B cell (primary cell): ENCODE results near the gene CLDN20. TPM values are rescaled to one million over a fixed set of nuclear protein-coding genes. Genes with fewer than 3 reads are reported as not detected.

Source experiments
- ATAC-seq: fragments of 200-7000 bp; cut with Tn5 transposase; one replicate; pipeline ENCODE4 v1.10.0; 2021; ENCODE audit warnings: low read depth, mild to moderate bottlenecking, moderate number of reproducible peaks, moderate library complexity
- CTCF ChIA-PET: fragments of 350-600 bp; sonication (Branson Sonifier 250); formaldehyde crosslinking; loops from one replicate; lab custom pipeline; 2021; ENCODE audit warnings: antibody characterized with exemption, inconsistent platforms; lab: Charles Lee
- POLR2A ChIA-PET: fragments of 350-600 bp; sonication (Branson Sonifier 250); formaldehyde crosslinking; loops from one replicate; lab custom pipeline; 2021; ENCODE audit warnings: antibody characterized with exemption; lab: Charles Lee
- DNase-seq: peaks from one replicate; pipeline ENCODE4 v3.0.0; 2013
- H2AFZ ChIP-seq: 2 replicates; pipeline ENCODE4 v1.6.1; 2012; ENCODE audit warnings: mild to moderate bottlenecking, low read depth, low read length; ENCODE audit not compliant: insufficient read depth, poor library complexity, severe bottlenecking
- H3K27ac ChIP-seq, 2 donors: 1 replicate in 1 of 2; 2 replicates in 1 of 2; pipeline ENCODE4 v1.5.1; 2012 to 2013; ENCODE audit warnings: low read length in 2 of 2, mild to moderate bottlenecking in 2 of 2, moderate library complexity in 1 of 2
- H3K27me3 ChIP-seq, 4 experiments: fragments of 200-600 bp in 1 of 4; sonication (generic) in 1 of 4; replicated peaks in 1 of 4; 1 replicate in 2 of 4; 2 replicates in 2 of 4; pipeline versions ENCODE4 v1.6.1 to v1.7.0; 2013 to 2016; ENCODE audit warnings: low read length in 3 of 4, mild to moderate bottlenecking in 2 of 4, mixed read lengths in 1 of 4, moderate library complexity in 1 of 4; ENCODE audit not compliant: insufficient read depth in 4 of 4, control insufficient read depth in 3 of 4; ENCODE audit errors: control extremely low read depth in 1 of 4
- H3K36me3 ChIP-seq, 2 experiments: replicated peaks in 1 of 2; 1 replicate in 1 of 2; 2 replicates in 1 of 2; pipeline versions ENCODE4 v1.6.1 to v1.7.1; 2013; ENCODE audit warnings: low read length in 1 of 2; ENCODE audit not compliant: insufficient read depth in 2 of 2, control insufficient read depth in 1 of 2; ENCODE audit errors: control extremely low read depth in 1 of 2, extremely low read depth in 1 of 2
- H3K4me1 ChIP-seq, 2 donors: fragments of 200-600 bp in 1 of 2; sonication (generic) in 1 of 2; 1 replicate in 1 of 2; 2 replicates in 1 of 2; pipeline versions ENCODE4 v1.5.1 to v1.6.1; 2013 to 2017; ENCODE audit warnings: low read length in 2 of 2; ENCODE audit not compliant: control insufficient read depth in 2 of 2, insufficient read depth in 2 of 2
- H3K4me2 ChIP-seq: replicated peaks from 2 replicates; pipeline ENCODE3; 2012; ENCODE audit warnings: mild to moderate bottlenecking, low read depth, low read length; ENCODE audit not compliant: poor library complexity, severe bottlenecking
- H3K4me3 ChIP-seq, 5 experiments: fragments of 200-600 bp in 1 of 5; sonication (generic) in 1 of 5; 1 replicate in 3 of 5; 2 replicates in 2 of 5; pipeline versions ENCODE4 v1.5.1 to v1.7.0; 2011 to 2016; ENCODE audit warnings: low read length in 4 of 5, mild to moderate bottlenecking in 4 of 5, low read depth in 2 of 5, control low read depth in 1 of 5, moderate library complexity in 1 of 5; ENCODE audit not compliant: insufficient read depth in 1 of 5; ENCODE audit errors: control extremely low read depth in 1 of 5, extremely low read depth in 1 of 5
- H3K79me2 ChIP-seq: fragments of 200-600 bp; sonication (generic); one replicate; pipeline ENCODE4 v1.6.0; 2016; ENCODE audit warnings: low read length; ENCODE audit not compliant: control insufficient read depth, insufficient read depth
- H3K9ac ChIP-seq: fragments of 200-600 bp; sonication (generic); 2 replicates; pipeline ENCODE4 v1.6.1; 2017; ENCODE audit warnings: mild to moderate bottlenecking, low read length, moderate library complexity
- H3K9me3 ChIP-seq, 3 donors: one replicate each; pipeline versions ENCODE4 v1.6.1 to v1.7.1; 2013; ENCODE audit warnings: low read length in 2 of 3; ENCODE audit not compliant: control insufficient read depth in 2 of 3, insufficient read depth in 1 of 3; ENCODE audit errors: control extremely low read depth in 1 of 3
- H4K20me1 ChIP-seq: 2 replicates; pipeline ENCODE4 v1.6.0; 2012; ENCODE audit warnings: mild to moderate bottlenecking, low read length; ENCODE audit not compliant: insufficient read depth, control insufficient read depth, poor library complexity, severe bottlenecking
- H3K27ac Mint-ChIP-seq: one replicate; pipeline ENCODE4 v1.8.0; 2021; ENCODE audit warnings: mixed read lengths
- H3K27me3 Mint-ChIP-seq: one replicate; pipeline ENCODE4 v1.8.0; 2021; ENCODE audit warnings: mixed read lengths
- H3K4me1 Mint-ChIP-seq: one replicate; pipeline ENCODE4 v1.8.0; 2021; ENCODE audit warnings: mixed read lengths
- H3K4me3 Mint-ChIP-seq: one replicate; pipeline ENCODE4 v1.8.0; 2021; ENCODE audit warnings: mixed read lengths
- H3K9me3 Mint-ChIP-seq: one replicate; pipeline ENCODE4 v1.8.0; 2022; ENCODE audit warnings: mixed read lengths; ENCODE audit not compliant: insufficient read depth
- EZH2 ChIP-seq: IDR thresholded peaks from 2 replicates; pipeline ENCODE4 v1.6.1; 2012; ENCODE audit warnings: borderline replicate concordance, low read depth, mild to moderate bottlenecking, moderate library complexity, low read length; ENCODE audit not compliant: insufficient read depth, poor library complexity, severe bottlenecking
- WGBS: methylation state at CpG from one replicate; pipeline ENCODE4 v1.1.5; 2013; ENCODE audit warnings: missing lambda C conversion rate; ENCODE audit not compliant: insufficient coverage; 5-methylcytosine and 5-hydroxymethylcytosine counted together
- intact Hi-C: fragments of 100-400 bp; cut with micrococcal nuclease; formaldehyde crosslinking; loops from one replicate; pipeline ENCODE4 v1.10.0; 2022
- polyA plus RNA-seq: library from polyadenylated mRNA; depleted of rRNA; stranded (reverse); fragments of >200 nt; gene quantifications from 2 replicates; pipeline ENCODE4 v1.2.3, GENCODE V29; 2012
- total RNA-seq, 2 donors: library from RNA; stranded (reverse); fragments of 120-200 nt in 1 of 2; gene quantifications; 1 replicate in 1 of 2; 2 replicates in 1 of 2; pipeline versions ENCODE4 v1.2.3 to v1.2.4, GENCODE V29; 2013 to 2022
- TF ChIP-seq, protein P1 (sequence below): fragments of 200-600 bp; IDR thresholded peaks from one replicate; pipeline ENCODE4 v1.8.0; 2022; ENCODE audit warnings: antibody characterized with exemption, mild to moderate bottlenecking

The CLDN20 gene
- total and polyA plus RNA-seq, 2 donors (not counting 1 experiment from before 2014, with no cell fraction given): not detected

DNA sequence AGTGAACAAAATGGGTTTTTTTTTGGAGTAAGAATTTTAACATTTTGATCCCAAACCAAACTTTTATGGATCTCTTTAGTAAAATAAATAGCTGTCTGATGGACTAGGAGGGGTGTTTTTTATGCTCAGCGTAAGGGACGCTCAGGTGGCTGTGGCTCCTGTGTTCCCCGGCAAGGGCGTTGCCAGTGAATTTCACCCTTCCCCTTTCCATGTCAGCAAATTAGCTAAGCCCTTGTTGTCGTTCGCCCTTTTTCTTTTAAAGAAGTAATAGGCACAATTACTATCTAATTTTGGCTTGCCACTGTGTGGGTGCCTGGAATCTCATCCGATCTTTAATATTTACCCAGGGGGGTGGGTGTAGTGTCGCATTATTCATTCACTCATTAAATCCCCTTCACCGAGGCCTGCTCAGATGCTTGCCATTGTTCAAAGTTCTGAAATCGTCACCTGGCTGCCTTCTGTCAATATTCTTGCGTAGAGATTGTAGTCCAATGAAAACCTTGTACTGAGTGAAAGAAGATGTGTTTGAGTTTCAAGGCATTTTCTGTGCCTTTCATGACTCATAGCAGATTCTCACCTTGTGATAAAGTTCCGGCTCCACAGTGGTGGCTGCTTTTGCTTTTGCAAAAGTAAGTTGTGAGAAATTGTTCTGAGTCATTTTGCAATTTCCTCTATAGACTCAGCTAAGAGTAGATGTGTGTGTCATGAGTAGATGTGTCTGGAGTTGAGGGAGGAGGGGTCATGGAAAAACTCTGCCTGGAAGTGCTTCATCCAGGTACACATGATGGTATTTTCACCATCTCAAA lies 40.0 kb upstream of the CLDN20 start:
- H3K4me2 ChIP-seq: no peak overlapping the region
- 89% methylated on average over 6 of the region's 12 CpGs for WGBS
- Mint-ChIP-seq H3K4me1 (peaks cover 4% of the 10 kb centered on the region), H3K27ac (no peak overlapping the region), H3K4me3 (no peak overlapping the region), H3K27me3 (no peaks in the 10 kb centered on the region), H3K9me3 (no peaks in the 10 kb centered on the region)
- H4K20me1 ChIP-seq: no peaks in the 10 kb centered on the region
- no peaks in the 10 kb centered on the region for H3K27me3 ChIP-seq
- no peak overlapping the region for H3K9ac ChIP-seq
- ATAC-seq: peak; percentile 7
- no peaks in the 10 kb centered on the region for H3K4me1 ChIP-seq
- no peak overlapping the region for H3K27ac ChIP-seq
- H3K36me3 ChIP-seq: no peaks in the 10 kb centered on the region
- intact Hi-C loops: no loop called here
- H3K4me3 ChIP-seq: peak overlapping the region in 1 of 5 experiments; percentile 5
- ChIA-PET POLR2A (no interaction called here), CTCF (no interaction called here)
- no peak overlapping the region for H2AFZ ChIP-seq
- no peak for DNase-seq
- no peaks in the 10 kb centered on the region for H3K9me3 ChIP-seq
- no peaks in the 10 kb centered on the region for H3K79me2 ChIP-seq
- no peak for TF ChIP-seq EZH2
- TF ChIP-seq, protein P1, sequence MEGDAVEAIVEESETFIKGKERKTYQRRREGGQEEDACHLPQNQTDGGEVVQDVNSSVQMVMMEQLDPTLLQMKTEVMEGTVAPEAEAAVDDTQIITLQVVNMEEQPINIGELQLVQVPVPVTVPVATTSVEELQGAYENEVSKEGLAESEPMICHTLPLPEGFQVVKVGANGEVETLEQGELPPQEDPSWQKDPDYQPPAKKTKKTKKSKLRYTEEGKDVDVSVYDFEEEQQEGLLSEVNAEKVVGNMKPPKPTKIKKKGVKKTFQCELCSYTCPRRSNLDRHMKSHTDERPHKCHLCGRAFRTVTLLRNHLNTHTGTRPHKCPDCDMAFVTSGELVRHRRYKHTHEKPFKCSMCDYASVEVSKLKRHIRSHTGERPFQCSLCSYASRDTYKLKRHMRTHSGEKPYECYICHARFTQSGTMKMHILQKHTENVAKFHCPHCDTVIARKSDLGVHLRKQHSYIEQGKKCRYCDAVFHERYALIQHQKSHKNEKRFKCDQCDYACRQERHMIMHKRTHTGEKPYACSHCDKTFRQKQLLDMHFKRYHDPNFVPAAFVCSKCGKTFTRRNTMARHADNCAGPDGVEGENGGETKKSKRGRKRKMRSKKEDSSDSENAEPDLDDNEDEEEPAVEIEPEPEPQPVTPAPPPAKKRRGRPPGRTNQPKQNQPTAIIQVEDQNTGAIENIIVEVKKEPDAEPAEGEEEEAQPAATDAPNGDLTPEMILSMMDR: no peak

DNA sequence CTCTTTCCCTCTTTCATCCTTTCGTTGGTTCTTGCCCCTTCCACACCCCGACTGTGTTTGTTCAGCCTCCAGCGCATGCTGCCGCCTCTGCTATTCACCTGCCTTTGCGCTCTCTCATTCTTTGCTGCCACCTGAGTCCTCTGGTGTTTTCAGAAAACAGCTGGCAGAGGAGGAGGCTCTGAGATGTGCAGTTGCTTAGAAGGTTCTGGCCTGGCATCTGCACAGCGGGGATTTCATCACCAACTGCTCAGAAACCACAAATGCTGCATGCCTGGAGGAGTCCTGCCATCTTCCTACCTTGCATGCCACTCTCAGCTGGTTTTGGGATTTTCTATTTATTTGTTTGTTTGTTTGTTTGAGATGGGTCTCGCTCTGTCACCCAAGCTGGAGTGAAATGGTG lies 39.2 kb upstream of the CLDN20 start:
- no peak overlapping the region for H3K4me3 Mint-ChIP-seq
- H3K79me2 ChIP-seq: no peaks in the 10 kb centered on the region
- DNase-seq: no peak
- H3K4me2 ChIP-seq: no peak overlapping the region
- H3K27me3 Mint-ChIP-seq: no peaks in the 10 kb centered on the region
- 96% methylated on average over 5 of the region's 7 CpGs for WGBS
- TF ChIP-seq EZH2: no peak
- TF ChIP-seq, protein P1: no peak
- no peak for ATAC-seq
- no peaks in the 10 kb centered on the region for H3K36me3 ChIP-seq
- no peaks in the 10 kb centered on the region for H3K27me3 ChIP-seq
- H3K4me3 ChIP-seq: peak overlapping the region in 1 of 5 experiments; percentile 5
- no peak overlapping the region for H3K27ac Mint-ChIP-seq
- H3K9ac ChIP-seq: no peak overlapping the region
- intact Hi-C loops: no loop called here
- no peak overlapping the region for H3K27ac ChIP-seq
- H4K20me1 ChIP-seq: no peaks in the 10 kb centered on the region
- ChIA-PET CTCF (no interaction called here), POLR2A (no interaction called here)
- peaks cover 4% of the 10 kb centered on the region for H3K4me1 Mint-ChIP-seq
- H3K4me1 ChIP-seq: no peaks in the 10 kb centered on the region
- H3K9me3 ChIP-seq: no peaks in the 10 kb centered on the region
- no peaks in the 10 kb centered on the region for H3K9me3 Mint-ChIP-seq
- H2AFZ ChIP-seq: no peak overlapping the region
